ENCODE results near the gene FRMPD4.
"Not testable (repeated sequence)": the region's sequence is repeated elsewhere in the genome, so short reads cannot be mapped to it uniquely, and the experiment has no call there.

Gene FRMPD4

GRCh38 chrX:12446342-12447075 is 308.2 kb downstream of the FRMPD4 start:
- peak; percentile 74 for DNase-seq

GRCh38 chrX:12447448-12448064 is 309.3 kb downstream of the FRMPD4 start:
- peak; percentile 82 for DNase-seq

- DNase-seq = no peak
Measured at GRCh38 chrX:12452268-12452667, 314.0 kb downstream of the FRMPD4 start.

- DNase-seq = no peak
Measured at GRCh38 chrX:12460929-12461328, 322.7 kb downstream of the FRMPD4 start.

- no peak for DNase-seq
Measured at GRCh38 chrX:12463052-12463451, 324.8 kb downstream of the FRMPD4 start.

- no peak for DNase-seq
Measured at GRCh38 chrX:12463873-12464272, 325.6 kb downstream of the FRMPD4 start.

- no peak for DNase-seq
Measured at GRCh38 chrX:12467321-12467720, 329.0 kb downstream of the FRMPD4 start.

- DNase-seq = no peak
Measured at GRCh38 chrX:12469296-12469695, 331.0 kb downstream of the FRMPD4 start.

GRCh38 chrX:12471061-12471460 is 332.8 kb downstream of the FRMPD4 start:
- no peak for DNase-seq

- no peak for DNase-seq
Measured at GRCh38 chrX:12480956-12481355, 342.7 kb downstream of the FRMPD4 start.

GRCh38 chrX:12488220-12488619 is 349.9 kb downstream of the FRMPD4 start:
- no peak for DNase-seq

GRCh38 chrX:12488771-12489170 is 350.5 kb downstream of the FRMPD4 start:
- DNase-seq = no peak

- peak; percentile 22 for DNase-seq
Measured at GRCh38 chrX:12489341-12489740, 351.1 kb downstream of the FRMPD4 start.

- no peak for DNase-seq
Measured at GRCh38 chrX:12494400-12495138, 356.3 kb downstream of the FRMPD4 start.

- DNase-seq = no peak
Measured at GRCh38 chrX:12496343-12496742, 358.1 kb downstream of the FRMPD4 start.

GRCh38 chrX:12497832-12498591 is 359.7 kb downstream of the FRMPD4 start:
- no peak for DNase-seq

GRCh38 chrX:12505127-12505526 is 366.9 kb downstream of the FRMPD4 start:
- no peak for DNase-seq

GRCh38 chrX:12515384-12515783 is 377.1 kb downstream of the FRMPD4 start:
- DNase-seq = not testable (repeated sequence)

- DNase-seq = no peak
Measured at GRCh38 chrX:12526306-12526705, 388.0 kb downstream of the FRMPD4 start.

- not testable (repeated sequence) for DNase-seq
Measured at GRCh38 chrX:12538096-12538495, 399.8 kb downstream of the FRMPD4 start.

- DNase-seq = not testable (repeated sequence)
Measured at GRCh38 chrX:12542251-12542650, 404.0 kb downstream of the FRMPD4 start.

GRCh38 chrX:12548341-12548740 is 410.1 kb downstream of the FRMPD4 start:
- no peak for DNase-seq

- peak; percentile 6 for DNase-seq
Measured at GRCh38 chrX:12548746-12549145, 410.5 kb downstream of the FRMPD4 start.
